Gastrocnemius medialis (tissue), 4 donors: Measurements from ENCODE around the gene WWOX. TPM values are rescaled to one million over a fixed set of nuclear protein-coding genes. Genes with fewer than 3 reads are reported as not detected.

ENCODE experiments used
- ATAC-seq, 2 donors: fragments of 150-250 bp; one replicate each; pipeline ENCODE4 v1.9.1; 2016
- DNase-seq, 2 donors: peaks; one replicate each; pipeline ENCODE4 v3.0.0-alpha.2; 2019
- H3K27ac ChIP-seq, 4 donors: fragments of 200-600 bp; sonication (generic); 1 replicate in 1 of 4; 2 replicates in 3 of 4; pipeline ENCODE4 v1.5.1; 2016 to 2018; ENCODE audit warnings: mild to moderate bottlenecking in 2 of 4, moderate library complexity in 1 of 4
- H3K27me3 ChIP-seq, 3 donors: fragments of 200-600 bp; sonication (generic) in 2 of 3; 1 replicate in 1 of 3; 2 replicates in 2 of 3; pipeline versions ENCODE4 v1.5.1 to v1.6.0; 2016 to 2019; ENCODE audit warnings: mild to moderate bottlenecking in 1 of 3, moderate library complexity in 1 of 3
- H3K36me3 ChIP-seq, 2 donors: fragments of 200-600 bp; sonication (generic) in 1 of 2; one replicate each; pipeline ENCODE4 v1.5.1; 2017 to 2018
- H3K4me1 ChIP-seq, 2 donors: fragments of 200-600 bp; sonication (generic) in 1 of 2; one replicate each; pipeline ENCODE4 v1.5.1; 2016 to 2017; ENCODE audit warnings: mild to moderate bottlenecking in 2 of 2
- H3K4me3 ChIP-seq, 4 donors: fragments of 200-600 bp; sonication (generic) in 3 of 4; 1 replicate in 1 of 4; 2 replicates in 3 of 4; pipeline ENCODE4 v1.5.1; 2016 to 2019; ENCODE audit warnings: mild to moderate bottlenecking in 2 of 4
- H3K9me3 ChIP-seq, 3 donors: fragments of 200-600 bp; sonication (generic) in 2 of 3; 1 replicate in 1 of 3; 2 replicates in 2 of 3; pipeline ENCODE4 v1.5.1; 2016 to 2019
- POLR2A ChIP-seq, 2 donors: fragments of 450-650 bp; IDR thresholded peaks; one replicate each; pipeline ENCODE4 v1.6.1; 2017; ENCODE audit warnings: antibody characterized with exemption in 2 of 2, mild to moderate bottlenecking in 2 of 2, moderate library complexity in 2 of 2
- in situ Hi-C, 4 donors: fragments of 200-750 bp; cut with MboI; loops; one replicate each; pipeline versions ENCODE4 v1.15.0 to v1.8.0; 2017; ENCODE audit warnings: low sequenced_read_pairs in 4 of 4
- intact Hi-C: fragments of 100-400 bp; cut with DNase I; formaldehyde crosslinking; loops from one replicate; pipeline ENCODE4 v1.15.1; 2023; ENCODE audit warnings: low total_unique reads
- total RNA-seq, 4 donors: library from RNA; depleted of rRNA; stranded (reverse); fragments of >200 nt; gene quantifications; one replicate each; pipeline versions ENCODE4 v1.1.0 to v1.2.3, GENCODE V29; 2016
- TF ChIP-seq, protein P1 (sequence below), 5 experiments: fragments of 450-650 bp in 3 of 5; fragments of 200-600 bp in 2 of 5; sonication (generic) in 2 of 5; IDR thresholded peaks in 4 of 5; conservative IDR thresholded peaks in 1 of 5; 1 replicate in 4 of 5; 2 replicates in 1 of 5; pipeline ENCODE4 v1.5.1; 2016 to 2019; ENCODE audit warnings: antibody characterized with exemption in 5 of 5, mild to moderate bottlenecking in 3 of 5, moderate library complexity in 3 of 5

Gene WWOX
- total RNA-seq, 4 donors from 2014 or later, result 3.3 to 13.0 (median 6.0) TPM

DNA sequence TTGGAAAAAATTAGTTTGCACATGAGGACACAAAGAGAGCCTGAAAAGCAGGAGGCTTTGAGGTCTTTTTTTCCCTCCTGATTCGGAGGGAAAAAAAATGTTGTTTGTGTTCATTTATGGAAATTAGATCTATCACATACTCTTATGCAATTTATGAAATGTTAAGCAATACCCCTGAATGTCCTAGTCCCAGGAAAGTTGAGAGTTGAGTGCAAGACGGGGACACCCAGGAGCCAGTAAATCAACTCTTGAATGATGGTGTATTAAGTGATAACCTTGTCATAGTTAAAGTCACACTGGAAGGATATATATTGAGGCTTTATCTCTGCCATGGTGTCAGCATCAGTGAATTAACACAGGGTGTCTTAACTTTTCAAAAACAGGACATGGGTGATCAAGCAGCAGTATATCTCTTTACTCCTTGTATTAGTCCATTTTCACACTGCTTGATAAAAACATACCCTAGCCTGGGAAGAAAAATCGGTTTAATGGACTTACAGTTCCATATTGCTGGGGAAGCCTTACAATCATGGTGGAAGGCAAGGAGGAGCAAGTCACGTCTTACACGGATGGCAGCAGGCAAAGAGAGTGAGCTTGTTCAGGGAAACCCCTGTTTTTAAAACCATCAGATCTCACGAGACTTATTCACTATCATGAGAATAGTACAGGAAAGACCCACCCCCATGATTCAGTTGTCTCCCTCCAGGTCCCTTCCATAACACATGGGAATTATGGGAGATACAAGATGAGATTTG is 1032.0 kb downstream of the WWOX start:
- in situ Hi-C loops, result no loop called here
- no peak overlapping the region for H3K27ac ChIP-seq
- no peaks in the 10 kb centered on the region for H3K27me3 ChIP-seq
- intact Hi-C loops, result no loop called here
- H3K4me1 ChIP-seq, result no peaks in the 10 kb centered on the region
- TF ChIP-seq, protein P1, sequence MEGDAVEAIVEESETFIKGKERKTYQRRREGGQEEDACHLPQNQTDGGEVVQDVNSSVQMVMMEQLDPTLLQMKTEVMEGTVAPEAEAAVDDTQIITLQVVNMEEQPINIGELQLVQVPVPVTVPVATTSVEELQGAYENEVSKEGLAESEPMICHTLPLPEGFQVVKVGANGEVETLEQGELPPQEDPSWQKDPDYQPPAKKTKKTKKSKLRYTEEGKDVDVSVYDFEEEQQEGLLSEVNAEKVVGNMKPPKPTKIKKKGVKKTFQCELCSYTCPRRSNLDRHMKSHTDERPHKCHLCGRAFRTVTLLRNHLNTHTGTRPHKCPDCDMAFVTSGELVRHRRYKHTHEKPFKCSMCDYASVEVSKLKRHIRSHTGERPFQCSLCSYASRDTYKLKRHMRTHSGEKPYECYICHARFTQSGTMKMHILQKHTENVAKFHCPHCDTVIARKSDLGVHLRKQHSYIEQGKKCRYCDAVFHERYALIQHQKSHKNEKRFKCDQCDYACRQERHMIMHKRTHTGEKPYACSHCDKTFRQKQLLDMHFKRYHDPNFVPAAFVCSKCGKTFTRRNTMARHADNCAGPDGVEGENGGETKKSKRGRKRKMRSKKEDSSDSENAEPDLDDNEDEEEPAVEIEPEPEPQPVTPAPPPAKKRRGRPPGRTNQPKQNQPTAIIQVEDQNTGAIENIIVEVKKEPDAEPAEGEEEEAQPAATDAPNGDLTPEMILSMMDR (IDR thresholded peaks at IDR 0.05 in 4 of 5, conservative IDR thresholded peaks at IDR 0.05 in 1 of 5), result no peak
- TF ChIP-seq POLR2A (IDR thresholded peaks at IDR 0.05), result no peak
- H3K4me3 ChIP-seq, result no peak overlapping the region
- no peaks in the 10 kb centered on the region for H3K36me3 ChIP-seq
- DNase-seq (no peak), ATAC-seq (peak in 1 of 2 donors; percentile 39)
- H3K9me3 ChIP-seq, result no peaks in the 10 kb centered on the region

DNA sequence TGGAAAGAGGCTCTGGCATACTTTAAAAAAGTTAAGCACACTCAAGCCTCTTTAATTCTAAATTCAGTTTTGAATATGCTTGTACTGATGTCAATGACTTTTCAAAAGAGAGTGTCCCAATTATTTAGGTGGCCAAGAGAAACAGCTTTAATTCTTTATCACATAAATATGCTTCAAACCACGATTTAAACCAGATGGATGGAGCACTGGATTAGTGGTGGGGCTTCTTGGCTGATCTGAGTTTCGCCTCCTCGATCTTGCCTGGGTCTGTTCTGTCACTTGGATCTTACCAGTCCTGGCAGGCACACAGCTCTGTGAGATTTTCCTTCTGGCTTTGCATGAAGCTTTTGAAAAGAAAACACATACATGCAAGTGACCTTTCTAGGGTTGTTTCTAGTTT is 1033.2 kb downstream of the WWOX start:
- ATAC-seq (no peak), DNase-seq (no peak)
- intact Hi-C loops, result no loop called here

DNA sequence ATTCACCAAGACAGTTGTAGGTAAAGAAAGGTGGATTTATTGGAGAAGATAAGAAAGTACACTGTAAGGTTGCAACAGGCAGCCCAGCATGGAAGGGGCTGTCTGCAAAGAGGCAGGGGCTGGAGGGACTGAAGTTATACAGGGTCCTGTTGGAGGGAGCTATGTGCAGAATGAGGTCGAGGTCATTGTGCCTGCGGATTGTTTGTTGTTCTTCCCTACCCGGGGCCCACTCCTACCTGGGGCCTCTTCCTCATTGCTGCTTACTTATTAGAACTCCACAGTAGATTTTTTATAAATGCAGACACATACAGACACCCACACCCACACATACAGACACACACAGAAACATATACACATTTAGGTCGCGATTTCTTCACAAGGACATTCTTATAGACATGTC is 1034.8 kb downstream of the WWOX start:
- Histone ChIP-seq H3K4me3 (no peak overlapping the region), H3K27me3 (no peaks in the 10 kb centered on the region), H3K36me3 (no peaks in the 10 kb centered on the region), H3K27ac (no peak overlapping the region), H3K4me1 (no peaks in the 10 kb centered on the region), H3K9me3 (no peaks in the 10 kb centered on the region)
- in situ Hi-C loops, result no loop called here
- no peak for TF ChIP-seq POLR2A (IDR thresholded peaks at IDR 0.05)
- TF ChIP-seq, protein P1 (IDR thresholded peaks at IDR 0.05 in 4 of 5, conservative IDR thresholded peaks at IDR 0.05 in 1 of 5), result no peak
- intact Hi-C loops, result no loop called here
- ATAC-seq (no peak), DNase-seq (no peak)

More for the DNA sequence above, 1033.2 kb downstream of the WWOX start:
- Histone ChIP-seq H3K4me1 (no peaks in the 10 kb centered on the region), H3K9me3 (no peaks in the 10 kb centered on the region), H3K36me3 (no peaks in the 10 kb centered on the region), H3K27me3 (no peaks in the 10 kb centered on the region), H3K27ac (no peak overlapping the region), H3K4me3 (no peak overlapping the region)
- no peak for TF ChIP-seq POLR2A (IDR thresholded peaks at IDR 0.05)
- TF ChIP-seq, protein P1 (IDR thresholded peaks at IDR 0.05 in 4 of 5, conservative IDR thresholded peaks at IDR 0.05 in 1 of 5), result no peak
- in situ Hi-C loops, result no loop called here

DNA sequence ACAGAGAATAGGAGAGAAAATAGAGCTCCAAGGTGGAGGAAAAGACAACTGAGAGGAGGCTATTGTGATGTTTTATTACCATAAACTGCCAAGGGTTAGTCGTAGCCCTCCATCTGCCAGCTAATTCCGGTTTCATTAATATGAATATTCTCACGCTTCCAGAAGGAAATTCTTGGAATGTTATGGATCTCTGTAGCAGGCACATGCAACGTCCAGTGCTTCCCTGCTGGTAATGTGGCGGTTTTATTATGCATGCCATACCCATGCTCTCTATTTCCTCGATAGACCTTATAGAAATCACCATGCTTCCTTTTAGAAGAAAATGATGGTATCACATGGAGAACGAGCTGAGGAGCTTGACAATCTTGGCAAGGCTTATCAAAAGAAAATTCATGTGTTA is 1037.5 kb downstream of the WWOX start:
- no peak for ATAC-seq
- in situ Hi-C loops, result no loop called here
- TF ChIP-seq POLR2A (IDR thresholded peaks at IDR 0.05), result no peak

DNA sequence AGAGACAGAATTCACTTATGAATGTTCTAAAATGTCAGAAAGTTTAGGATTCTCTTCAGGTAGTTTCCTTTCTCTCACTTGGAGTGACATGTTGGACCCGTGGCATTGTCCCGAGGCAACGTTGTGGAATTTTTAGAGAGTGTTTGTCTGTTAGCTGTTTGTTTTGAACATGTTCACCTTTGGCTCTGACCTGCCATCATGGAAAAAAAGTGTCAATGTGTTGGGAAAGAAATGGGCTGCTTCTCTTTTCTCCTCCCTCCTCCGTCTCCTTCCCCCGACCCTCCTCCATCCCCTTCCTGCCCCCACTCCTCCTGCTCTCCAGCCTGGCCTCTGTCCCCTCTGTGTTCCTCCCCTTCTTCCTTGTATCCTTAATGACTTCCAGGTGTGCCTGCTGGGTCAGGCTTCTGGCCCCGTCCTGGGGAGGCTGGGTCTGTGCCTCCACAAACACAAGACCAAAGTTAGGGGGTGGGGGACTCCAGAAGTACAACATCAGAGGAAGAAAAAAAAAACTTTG is 1038.0 kb downstream of the WWOX start:
- Histone ChIP-seq H3K4me3 (no peak overlapping the region), H3K4me1 (no peaks in the 10 kb centered on the region), H3K27me3 (no peaks in the 10 kb centered on the region), H3K27ac (no peak overlapping the region), H3K36me3 (no peaks in the 10 kb centered on the region), H3K9me3 (no peaks in the 10 kb centered on the region)
- TF ChIP-seq, protein P1 (IDR thresholded peaks at IDR 0.05 in 4 of 5, conservative IDR thresholded peaks at IDR 0.05 in 1 of 5), result no peak
- TF ChIP-seq POLR2A (IDR thresholded peaks at IDR 0.05), result no peak
- intact Hi-C loops (no loop called here), in situ Hi-C loops (no loop called here)
- ATAC-seq (no peak), DNase-seq (no peak)

More for the DNA sequence above, 1037.5 kb downstream of the WWOX start:
- Histone ChIP-seq H3K4me3 (no peak overlapping the region), H3K27ac (no peak overlapping the region), H3K4me1 (no peaks in the 10 kb centered on the region), H3K9me3 (no peaks in the 10 kb centered on the region), H3K27me3 (no peaks in the 10 kb centered on the region), H3K36me3 (no peaks in the 10 kb centered on the region)
- intact Hi-C loops, result no loop called here
- DNase-seq, result no peak
